GM18498 (cell line): ENCODE results near the gene HOXC10.

ENCODE experiments used
- ATAC-seq: cut with Tn5 transposase; IDR thresholded peaks from one replicate; pipeline ENCODE4 v1.9.1; 2021; ENCODE audit warnings: mild to moderate bottlenecking, moderate library complexity; ENCODE audit not compliant: unreplicated experiment

The HOXC10 gene

GRCh38 chr12:54001283-54002187, 16.6 kb downstream of the HOXC10 start:
- no peak for ATAC-seq

GRCh38 chr12:54002278-54002914, 17.4 kb downstream of the HOXC10 start:
- no peak for ATAC-seq

- no peak for ATAC-seq
Observed at GRCh38 chr12:54002915-54003389, 18.0 kb downstream of the HOXC10 start.

GRCh38 chr12:54003625-54004024, 18.7 kb downstream of the HOXC10 start:
- ATAC-seq, result no peak

GRCh38 chr12:54004063-54004840, 19.3 kb downstream of the HOXC10 start:
- ATAC-seq, result no peak

- no peak for ATAC-seq
Observed at GRCh38 chr12:54004841-54005530, 20.0 kb downstream of the HOXC10 start.

GRCh38 chr12:54005531-54005852, 20.5 kb downstream of the HOXC10 start:
- ATAC-seq, result no peak

- ATAC-seq, result peak; percentile 65
Observed at GRCh38 chr12:54005853-54006558, 21.1 kb downstream of the HOXC10 start.

- ATAC-seq, result no peak
Observed at GRCh38 chr12:54006559-54007220, 21.7 kb downstream of the HOXC10 start.

GRCh38 chr12:54007538-54008259, 22.8 kb downstream of the HOXC10 start:
- ATAC-seq, result no peak

GRCh38 chr12:54008260-54008552, 23.3 kb downstream of the HOXC10 start:
- ATAC-seq, result no peak

- ATAC-seq, result no peak
Observed at GRCh38 chr12:54009171-54010052, 24.5 kb downstream of the HOXC10 start.

- ATAC-seq, result no peak
Observed at GRCh38 chr12:54010053-54010971, 25.4 kb downstream of the HOXC10 start.

GRCh38 chr12:54010972-54011664, 26.2 kb downstream of the HOXC10 start:
- ATAC-seq, result no peak

- no peak for ATAC-seq
Observed at GRCh38 chr12:54011665-54012532, 27.0 kb downstream of the HOXC10 start.
